Tibial artery (tissue), 4 donors: ENCODE data around the gene ACRV1.

ENCODE experiments used
- DNase-seq, 2 donors: peaks; one replicate each; pipeline ENCODE4 v3.0.0-alpha.2; 2019
- H3K27ac ChIP-seq, 2 donors: fragments of 200-600 bp; sonication (generic) in 1 of 2; 1 replicate in 1 of 2; 2 replicates in 1 of 2; pipeline ENCODE4 v1.5.1; 2018 to 2019; ENCODE audit warnings: mild to moderate bottlenecking in 1 of 2
- H3K27me3 ChIP-seq, 2 donors: fragments of 200-600 bp; sonication (generic) in 1 of 2; one replicate each; pipeline versions ENCODE4 v1.5.1 to v1.6.0; 2016 to 2019
- H3K36me3 ChIP-seq, 3 donors: fragments of 200-600 bp; sonication (generic) in 2 of 3; one replicate each; pipeline ENCODE4 v1.5.1; 2016 to 2019; ENCODE audit warnings: mild to moderate bottlenecking in 2 of 3
- H3K4me1 ChIP-seq, 4 donors: fragments of 200-600 bp; sonication (generic) in 2 of 4; 1 replicate in 3 of 4; 2 replicates in 1 of 4; pipeline ENCODE4 v1.5.1; 2016 to 2019
- H3K4me3 ChIP-seq, 2 donors: fragments of 200-600 bp; sonication (generic) in 1 of 2; 1 replicate in 1 of 2; 2 replicates in 1 of 2; pipeline ENCODE4 v1.5.1; 2018 to 2019; ENCODE audit warnings: mild to moderate bottlenecking in 2 of 2
- H3K9me3 ChIP-seq, 3 donors: fragments of 200-600 bp; sonication (generic) in 1 of 3; one replicate each; pipeline ENCODE4 v1.5.1; 2016 to 2019
- intact Hi-C: fragments of 100-400 bp; cut with DNase I; formaldehyde crosslinking; loops from one replicate; pipeline ENCODE4 v1.15.0; 2023; ENCODE audit warnings: low total_unique reads
- TF ChIP-seq, protein P1 (sequence below), 2 experiments: fragments of 200-600 bp in 1 of 2; fragments of 450-650 bp in 1 of 2; IDR thresholded peaks; one replicate each; pipeline ENCODE4 v1.5.1; 2017 to 2019; ENCODE audit warnings: antibody characterized with exemption in 2 of 2, mild to moderate bottlenecking in 1 of 2, moderate library complexity in 1 of 2

Gene ACRV1

DNA sequence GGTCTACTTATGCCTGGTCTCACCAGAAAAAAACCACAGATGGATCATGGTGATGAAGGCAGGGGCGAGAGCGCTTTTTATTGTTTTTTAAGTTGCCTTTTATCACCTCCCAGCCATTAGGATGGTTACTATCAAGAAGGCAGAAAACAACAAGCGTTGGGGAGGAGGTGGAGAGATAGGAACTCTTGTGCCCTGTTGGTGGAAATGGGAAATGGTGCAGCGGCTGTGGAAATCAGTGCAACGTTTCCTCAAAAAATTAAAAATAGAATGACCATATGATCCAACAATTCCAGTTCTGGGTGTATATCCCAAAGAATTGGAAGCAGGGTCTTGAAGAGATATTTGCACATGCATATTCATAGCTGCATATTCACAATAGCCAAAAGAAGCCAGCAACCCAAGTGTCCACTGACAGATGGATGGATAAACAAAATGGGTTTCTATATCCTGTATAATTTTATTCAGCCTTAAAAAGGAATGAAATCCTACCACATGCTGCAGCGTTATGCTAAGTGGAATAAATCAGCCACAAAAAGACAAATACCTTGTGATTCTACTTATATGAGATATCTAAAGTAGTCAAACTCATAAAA lies 20.5 kb upstream of the ACRV1 start:
- Histone ChIP-seq H3K9me3 (no peaks in the 10 kb centered on the region), H3K4me1 (no peaks in the 10 kb centered on the region), H3K36me3 (no peaks in the 10 kb centered on the region), H3K27ac (no peak overlapping the region), H3K27me3 (no peaks in the 10 kb centered on the region), H3K4me3 (no peak overlapping the region)
- intact Hi-C loops = no loop called here
- no peak for DNase-seq
- TF ChIP-seq, protein P1, sequence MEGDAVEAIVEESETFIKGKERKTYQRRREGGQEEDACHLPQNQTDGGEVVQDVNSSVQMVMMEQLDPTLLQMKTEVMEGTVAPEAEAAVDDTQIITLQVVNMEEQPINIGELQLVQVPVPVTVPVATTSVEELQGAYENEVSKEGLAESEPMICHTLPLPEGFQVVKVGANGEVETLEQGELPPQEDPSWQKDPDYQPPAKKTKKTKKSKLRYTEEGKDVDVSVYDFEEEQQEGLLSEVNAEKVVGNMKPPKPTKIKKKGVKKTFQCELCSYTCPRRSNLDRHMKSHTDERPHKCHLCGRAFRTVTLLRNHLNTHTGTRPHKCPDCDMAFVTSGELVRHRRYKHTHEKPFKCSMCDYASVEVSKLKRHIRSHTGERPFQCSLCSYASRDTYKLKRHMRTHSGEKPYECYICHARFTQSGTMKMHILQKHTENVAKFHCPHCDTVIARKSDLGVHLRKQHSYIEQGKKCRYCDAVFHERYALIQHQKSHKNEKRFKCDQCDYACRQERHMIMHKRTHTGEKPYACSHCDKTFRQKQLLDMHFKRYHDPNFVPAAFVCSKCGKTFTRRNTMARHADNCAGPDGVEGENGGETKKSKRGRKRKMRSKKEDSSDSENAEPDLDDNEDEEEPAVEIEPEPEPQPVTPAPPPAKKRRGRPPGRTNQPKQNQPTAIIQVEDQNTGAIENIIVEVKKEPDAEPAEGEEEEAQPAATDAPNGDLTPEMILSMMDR (IDR thresholded peaks at IDR 0.05) = no peak

DNA sequence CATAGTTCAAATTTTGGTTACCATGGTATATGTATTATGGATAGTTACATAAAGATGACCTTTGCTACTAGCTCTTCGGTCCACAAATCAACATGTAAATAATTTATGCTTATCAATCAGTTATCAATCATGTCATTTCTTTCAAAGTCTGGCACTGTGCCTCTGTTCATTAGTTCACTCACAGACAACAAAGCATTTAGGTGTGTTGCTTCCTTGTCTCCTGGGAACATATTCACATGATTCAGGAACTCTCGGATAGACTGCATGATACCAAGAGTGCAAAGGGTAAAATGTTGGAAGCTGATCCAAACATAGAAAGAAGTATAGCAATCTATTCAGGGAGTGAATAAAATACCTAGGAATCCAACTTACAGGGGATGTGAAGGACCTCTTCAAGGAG lies 14.3 kb upstream of the ACRV1 start:
- no peak overlapping the region for H3K27ac ChIP-seq

DNA sequence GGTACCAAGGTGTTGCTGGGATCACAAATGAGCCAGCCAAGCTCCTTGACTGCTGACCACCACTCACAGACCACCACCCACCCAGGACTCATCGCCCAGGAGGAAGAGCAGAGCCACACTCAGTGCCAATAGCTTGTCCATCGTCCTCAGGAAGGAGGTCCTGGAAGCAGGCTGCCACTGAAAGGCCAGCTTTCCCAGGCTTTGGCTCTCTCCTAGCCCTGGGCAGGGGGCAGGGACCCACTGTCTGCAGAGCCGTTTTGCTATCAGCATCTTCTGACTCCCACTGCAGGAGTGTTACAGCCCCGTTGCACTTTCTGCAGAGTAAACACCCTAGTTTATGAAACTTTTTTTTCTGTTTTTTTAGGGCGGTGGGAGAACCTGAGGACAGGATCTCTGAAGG lies 12.2 kb upstream of the ACRV1 start:
- H3K9me3 ChIP-seq = no peaks in the 10 kb centered on the region
- no peaks in the 10 kb centered on the region for H3K27me3 ChIP-seq
- H3K4me1 ChIP-seq = no peaks in the 10 kb centered on the region
- no peak overlapping the region for H3K4me3 ChIP-seq
- TF ChIP-seq, protein P1 (IDR thresholded peaks at IDR 0.05) = no peak
- intact Hi-C loops = no loop called here
- no peaks in the 10 kb centered on the region for H3K36me3 ChIP-seq
- H3K27ac ChIP-seq = no peak overlapping the region
- DNase-seq = no peak

More for the DNA sequence above, 14.3 kb upstream of the ACRV1 start:
- H3K9me3 ChIP-seq = no peaks in the 10 kb centered on the region
- H3K36me3 ChIP-seq = no peaks in the 10 kb centered on the region
- H3K27me3 ChIP-seq = no peaks in the 10 kb centered on the region
- DNase-seq = no peak
- TF ChIP-seq, protein P1 (IDR thresholded peaks at IDR 0.05) = no peak
- no peaks in the 10 kb centered on the region for H3K4me1 ChIP-seq
- intact Hi-C loops = no loop called here
- H3K4me3 ChIP-seq = no peak overlapping the region

DNA sequence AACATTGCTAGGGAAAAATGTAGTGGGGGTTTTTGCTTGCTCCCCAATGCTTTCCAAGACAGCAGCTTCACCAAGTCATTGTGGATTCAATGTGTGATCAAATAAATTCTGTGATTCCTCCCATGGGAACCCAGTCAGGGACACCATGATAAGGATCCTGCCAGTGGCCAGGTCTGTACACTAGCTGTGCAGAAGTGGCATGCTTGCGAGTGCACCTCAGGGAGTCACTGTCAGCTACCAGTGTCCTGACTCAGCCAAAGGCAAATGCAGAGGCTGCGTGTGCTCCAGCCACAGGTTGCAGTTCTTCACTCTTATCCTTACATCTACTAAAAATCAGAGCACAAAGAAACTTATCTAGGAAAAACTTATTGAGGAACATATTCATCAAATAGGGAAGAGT lies 9.4 kb upstream of the ACRV1 start:
- TF ChIP-seq, protein P1 (IDR thresholded peaks at IDR 0.05) = no peak
- no peaks in the 10 kb centered on the region for H3K9me3 ChIP-seq
- intact Hi-C loops = no loop called here
- no peak overlapping the region for H3K27ac ChIP-seq
- H3K27me3 ChIP-seq = no peaks in the 10 kb centered on the region
- no peak overlapping the region for H3K4me3 ChIP-seq
- DNase-seq = no peak
- no peaks in the 10 kb centered on the region for H3K36me3 ChIP-seq
- H3K4me1 ChIP-seq = no peaks in the 10 kb centered on the region

DNA sequence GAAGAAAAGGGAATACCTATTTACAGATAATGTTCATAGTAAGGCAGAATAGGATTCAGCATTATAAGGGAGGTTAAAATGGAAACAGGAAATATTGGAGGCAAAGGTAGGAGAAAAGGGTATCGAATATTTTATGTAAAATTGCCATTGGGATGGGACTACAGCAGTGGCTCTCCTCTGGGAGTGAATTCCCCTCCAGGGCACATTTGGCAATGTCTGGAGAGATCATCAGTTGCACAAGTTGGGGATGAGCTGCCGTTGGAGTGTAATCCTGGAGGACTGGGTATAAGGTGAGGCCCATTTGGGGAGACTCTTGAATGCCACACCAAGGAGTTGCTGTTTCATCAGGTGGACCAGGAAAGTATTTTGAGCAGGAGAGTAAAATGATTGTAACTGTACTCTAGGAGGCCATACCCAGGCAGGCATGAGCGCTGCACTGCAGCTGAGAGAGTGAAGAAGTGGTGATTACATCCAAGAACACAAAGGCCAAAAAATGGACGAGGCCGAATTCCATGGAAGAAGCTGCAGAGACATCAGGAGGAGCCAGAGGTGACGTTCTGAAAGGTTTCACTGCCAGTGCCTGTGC lies 8.7 kb upstream of the ACRV1 start:
- Histone ChIP-seq H3K4me3 (no peak overlapping the region), H3K27me3 (no peaks in the 10 kb centered on the region), H3K4me1 (no peaks in the 10 kb centered on the region), H3K27ac (no peak overlapping the region), H3K9me3 (no peaks in the 10 kb centered on the region), H3K36me3 (no peaks in the 10 kb centered on the region)
- intact Hi-C loops = no loop called here
- DNase-seq = no peak
- TF ChIP-seq, protein P1 (IDR thresholded peaks at IDR 0.05) = no peak
